Measurements from ENCODE around the gene TARBP1.

GRCh38 chr1:234497589-234497988 is 18.6 kb upstream of the TARBP1 start:
- TF ChIP-seq CTCF (conservative IDR thresholded peaks at IDR 0.05): no peak
- TF ChIP-seq ZFX (IDR thresholded peaks at IDR 0.05): no peak
